ENCODE results near the gene IGF2.

DNA sequence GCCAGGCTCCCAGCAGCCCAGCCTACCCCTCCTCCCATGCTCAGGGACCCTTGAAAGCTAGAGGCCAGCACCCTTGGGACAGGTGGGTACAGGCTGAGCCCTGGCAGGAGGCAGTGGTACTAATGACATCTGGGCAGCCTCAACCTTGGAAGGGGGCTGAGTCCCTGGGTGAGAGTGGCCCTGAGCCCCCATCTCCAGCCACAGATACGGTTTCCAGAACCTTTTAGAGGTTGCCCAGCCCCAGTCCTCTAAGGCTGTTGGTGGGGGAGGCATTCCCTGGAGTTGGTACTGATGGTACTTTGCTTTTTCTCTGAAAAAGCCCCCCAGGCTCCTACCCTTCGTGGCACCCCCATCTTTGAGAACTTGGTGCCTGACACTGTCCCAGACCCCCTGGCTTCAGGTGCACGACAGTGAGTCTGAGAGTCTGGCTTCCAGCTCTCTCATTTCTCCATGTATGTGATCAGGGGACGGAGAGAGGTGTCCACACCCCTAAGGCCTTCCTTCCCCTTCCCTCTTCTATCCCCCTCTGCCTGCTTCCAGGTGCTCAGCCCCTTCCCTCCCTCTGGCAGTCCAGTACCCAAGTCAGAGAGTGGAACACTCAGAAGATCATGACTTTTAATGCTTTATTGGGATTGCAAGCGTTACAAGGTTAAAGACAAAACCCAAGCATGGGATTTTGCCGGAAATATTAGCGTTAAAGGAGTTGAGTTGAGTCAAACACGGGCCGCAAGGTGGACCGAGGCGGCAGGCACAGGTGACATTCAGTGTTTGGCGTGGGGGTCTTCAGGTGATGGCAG is 10.5 kb downstream of the IGF2 start:
- TF ChIP-seq, protein P1, sequence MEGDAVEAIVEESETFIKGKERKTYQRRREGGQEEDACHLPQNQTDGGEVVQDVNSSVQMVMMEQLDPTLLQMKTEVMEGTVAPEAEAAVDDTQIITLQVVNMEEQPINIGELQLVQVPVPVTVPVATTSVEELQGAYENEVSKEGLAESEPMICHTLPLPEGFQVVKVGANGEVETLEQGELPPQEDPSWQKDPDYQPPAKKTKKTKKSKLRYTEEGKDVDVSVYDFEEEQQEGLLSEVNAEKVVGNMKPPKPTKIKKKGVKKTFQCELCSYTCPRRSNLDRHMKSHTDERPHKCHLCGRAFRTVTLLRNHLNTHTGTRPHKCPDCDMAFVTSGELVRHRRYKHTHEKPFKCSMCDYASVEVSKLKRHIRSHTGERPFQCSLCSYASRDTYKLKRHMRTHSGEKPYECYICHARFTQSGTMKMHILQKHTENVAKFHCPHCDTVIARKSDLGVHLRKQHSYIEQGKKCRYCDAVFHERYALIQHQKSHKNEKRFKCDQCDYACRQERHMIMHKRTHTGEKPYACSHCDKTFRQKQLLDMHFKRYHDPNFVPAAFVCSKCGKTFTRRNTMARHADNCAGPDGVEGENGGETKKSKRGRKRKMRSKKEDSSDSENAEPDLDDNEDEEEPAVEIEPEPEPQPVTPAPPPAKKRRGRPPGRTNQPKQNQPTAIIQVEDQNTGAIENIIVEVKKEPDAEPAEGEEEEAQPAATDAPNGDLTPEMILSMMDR (IDR thresholded peaks at IDR 0.05; ENCODE audit: low read depth, low read length): no peak
- TF ChIP-seq POLR2A (IDR thresholded peaks at IDR 0.05; ENCODE audit: extremely low read depth, insufficient read length) (no peak), MYC (IDR thresholded peaks at IDR 0.05; ENCODE audit: low read depth, low read length) (no peak)
